Sciatic nerve (tissue), 2 donors: ENCODE results near the gene NRIP2. TPM values are rescaled to one million over a fixed set of nuclear protein-coding genes. Genes with fewer than 3 reads are reported as not detected.

Source experiments
- ATAC-seq: fragments of 200-7000 bp; cut with Tn5 transposase; one replicate; pipeline ENCODE4 v1.9.1; 2020; ENCODE audit warnings: mild to moderate bottlenecking, moderate library complexity
- DNase-seq: peaks from one replicate; pipeline ENCODE4 v3.0.0-alpha.2; 2020; ENCODE audit warnings: low spot score
- intact Hi-C: fragments of 100-400 bp; cut with DNase I; formaldehyde crosslinking; loops from one replicate; pipeline ENCODE4 v1.14.2; 2022
- total RNA-seq: library from RNA; stranded (reverse); fragmentation: NEBNext Ultra II Directional; extraction: Animal tissue kit (Norgen Biotek cat#: 25700); gene quantifications from one replicate; pipeline ENCODE4 v1.2.1, GENCODE V29; 2021
- donor health status: DM: no; HTN: no; CAD: no.
- donor health status: DM: no; HTN: no; CAD: no.

The NRIP2 gene
- total RNA-seq, 1 donor from 2014 or later: 73.4 TPM

DNA sequence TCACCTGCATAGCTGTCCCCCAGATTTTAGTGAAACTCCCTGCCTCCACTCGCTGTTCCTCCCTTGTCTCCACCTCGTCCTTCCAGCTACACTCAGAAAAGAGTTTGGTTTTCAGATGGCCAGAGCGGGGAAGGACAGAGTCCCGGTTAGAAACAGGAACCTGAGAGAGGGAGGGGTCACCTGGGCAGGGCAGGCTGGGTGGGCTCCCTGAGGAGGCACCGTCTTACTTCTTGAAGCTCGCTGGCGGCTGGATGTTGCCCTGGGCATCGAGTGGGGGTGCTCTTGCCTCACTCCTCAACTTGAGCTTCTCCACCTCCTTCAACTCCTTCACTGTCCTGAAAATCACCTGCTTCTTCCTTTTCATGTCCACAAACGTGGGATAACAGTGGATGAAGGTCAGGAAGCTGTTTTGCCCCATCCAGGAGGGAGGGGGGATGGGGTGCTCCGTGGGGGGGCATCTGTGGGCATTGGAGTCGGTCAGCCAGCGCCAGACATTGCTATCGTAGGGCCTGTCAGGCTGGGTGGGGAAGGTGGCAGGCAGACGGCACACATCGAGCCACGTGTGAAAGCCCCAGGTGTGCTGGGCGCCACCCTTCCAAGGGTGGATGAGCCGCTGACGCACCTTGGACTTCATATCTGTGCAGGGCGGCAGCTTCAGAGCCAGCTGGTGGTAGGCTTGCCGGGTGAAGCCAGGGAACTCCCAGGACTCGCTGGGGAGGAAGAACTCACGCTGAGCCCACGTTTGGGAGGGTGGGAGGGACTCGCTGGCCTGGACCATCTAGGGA lies 20.0 kb upstream of the NRIP2 start:
- intact Hi-C loops: loop anchor here (10.0 kb wide), 1 partner anchor 180 kb away; no protein-coding TSS in a partner anchor
- DNase-seq: no peak
- ATAC-seq: no peak

DNA sequence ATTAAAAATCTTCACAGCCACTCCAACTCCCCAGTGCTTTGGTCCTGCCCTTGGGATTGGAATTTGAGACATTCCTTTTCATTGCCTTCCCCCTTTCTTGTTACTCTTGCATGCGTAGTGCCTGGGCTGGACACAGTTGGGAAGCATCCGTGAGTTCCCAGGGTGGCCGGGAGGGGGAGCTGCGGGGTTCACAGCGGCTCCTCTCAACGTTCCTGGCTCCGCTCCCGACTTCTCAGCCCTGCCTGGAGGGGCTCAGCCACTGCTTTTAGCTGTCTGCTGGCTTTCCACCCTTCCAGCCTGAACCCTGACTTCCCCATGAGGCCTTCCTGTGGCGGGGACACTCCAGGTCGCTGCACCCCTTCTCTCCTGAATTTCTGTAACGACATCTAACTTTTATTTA lies 18.8 kb upstream of the NRIP2 start:
- peak; percentile 84 for ATAC-seq
- peak; percentile 91 for DNase-seq
- intact Hi-C loops: loop anchor here (10.0 kb wide), 1 partner anchor 181 kb away; no protein-coding TSS in a partner anchor

DNA sequence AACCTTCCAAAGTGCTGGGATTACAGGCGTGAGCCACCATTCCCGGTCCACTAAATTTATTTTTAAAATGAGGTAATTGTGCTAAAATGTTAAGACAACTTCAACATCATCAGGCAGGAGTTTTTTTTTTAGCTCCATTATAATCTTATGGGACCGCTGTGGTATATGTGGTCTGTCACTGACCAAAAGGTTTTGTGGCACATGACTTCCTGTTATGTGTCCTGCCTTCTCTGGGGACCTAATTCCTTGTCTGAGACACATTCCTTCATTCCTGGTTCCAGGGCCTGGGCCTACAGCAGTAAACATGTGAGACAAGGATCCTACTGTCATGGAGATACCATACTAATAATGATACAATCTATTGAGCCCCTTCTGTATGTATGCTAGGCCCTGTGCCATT lies 17.1 kb upstream of the NRIP2 start:
- intact Hi-C loops: loop anchor here (10.0 kb wide), 1 partner anchor 183 kb away; no protein-coding TSS in a partner anchor
- DNase-seq (no peak), ATAC-seq (no peak)

DNA sequence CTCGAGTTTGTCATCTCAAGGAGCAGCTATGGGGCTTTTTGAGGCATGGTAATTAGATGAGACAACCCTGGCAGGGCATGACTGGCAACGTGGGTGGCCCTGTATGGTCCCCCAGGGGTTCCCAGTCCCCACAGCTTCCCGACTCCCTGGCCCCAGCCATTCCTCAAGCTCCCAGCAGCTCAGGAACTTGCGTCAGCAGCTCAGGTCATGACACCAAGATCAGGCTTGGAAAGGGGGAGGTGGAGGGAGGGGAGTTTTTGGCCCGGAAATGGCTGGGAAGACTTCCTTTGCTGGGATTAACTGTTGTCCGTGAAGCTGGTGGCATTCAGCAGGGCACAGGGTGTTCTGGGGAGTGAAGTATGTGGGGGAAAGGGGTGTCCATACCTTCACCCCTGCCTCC lies 10.4 kb upstream of the NRIP2 start:
- ATAC-seq (peak; percentile 74), DNase-seq (no peak)
- intact Hi-C loops: no loop called here

DNA sequence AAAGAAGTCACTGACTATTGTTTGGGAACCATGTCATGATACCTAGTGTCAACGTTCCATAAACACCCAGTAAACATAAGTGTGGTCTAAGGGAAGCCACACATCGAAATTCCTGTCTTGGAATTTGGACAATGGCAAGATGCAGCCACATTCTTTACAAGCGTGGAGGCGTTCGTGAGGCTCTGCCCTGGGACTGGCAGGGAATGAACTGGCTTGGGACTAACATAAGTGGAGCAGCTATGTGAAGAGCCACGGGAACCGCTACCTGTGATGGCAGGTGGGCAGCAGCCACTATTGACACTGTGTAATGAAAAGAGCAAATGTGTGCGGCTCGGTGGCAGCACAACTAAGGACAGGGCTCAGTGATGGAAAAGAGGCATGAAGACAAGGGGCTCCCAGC lies 10.0 kb upstream of the NRIP2 start:
- intact Hi-C loops: no loop called here
- no peak for ATAC-seq
- no peak for DNase-seq

DNA sequence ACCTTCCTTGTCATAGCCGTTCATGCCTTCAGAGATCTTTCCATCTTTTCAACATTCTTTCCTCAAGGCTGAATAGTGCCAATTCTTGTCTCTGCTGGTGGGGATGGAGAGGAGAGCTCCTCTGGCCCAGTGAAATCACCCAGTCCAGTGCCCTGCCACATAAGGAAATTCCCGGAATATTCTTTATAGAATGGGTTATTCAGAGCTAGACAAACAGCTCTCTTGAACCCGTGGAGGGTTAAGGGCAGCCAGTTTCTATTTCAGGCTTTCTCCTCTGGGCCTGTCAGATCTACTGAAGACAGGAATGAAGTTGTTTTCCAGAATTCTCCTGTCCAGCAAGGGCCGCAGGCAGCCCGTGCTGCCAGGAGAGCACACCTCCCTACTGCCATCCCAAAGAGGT lies 8.1 kb upstream of the NRIP2 start:
- ATAC-seq (peak; percentile 65), DNase-seq (no peak)
- intact Hi-C loops: no loop called here

DNA sequence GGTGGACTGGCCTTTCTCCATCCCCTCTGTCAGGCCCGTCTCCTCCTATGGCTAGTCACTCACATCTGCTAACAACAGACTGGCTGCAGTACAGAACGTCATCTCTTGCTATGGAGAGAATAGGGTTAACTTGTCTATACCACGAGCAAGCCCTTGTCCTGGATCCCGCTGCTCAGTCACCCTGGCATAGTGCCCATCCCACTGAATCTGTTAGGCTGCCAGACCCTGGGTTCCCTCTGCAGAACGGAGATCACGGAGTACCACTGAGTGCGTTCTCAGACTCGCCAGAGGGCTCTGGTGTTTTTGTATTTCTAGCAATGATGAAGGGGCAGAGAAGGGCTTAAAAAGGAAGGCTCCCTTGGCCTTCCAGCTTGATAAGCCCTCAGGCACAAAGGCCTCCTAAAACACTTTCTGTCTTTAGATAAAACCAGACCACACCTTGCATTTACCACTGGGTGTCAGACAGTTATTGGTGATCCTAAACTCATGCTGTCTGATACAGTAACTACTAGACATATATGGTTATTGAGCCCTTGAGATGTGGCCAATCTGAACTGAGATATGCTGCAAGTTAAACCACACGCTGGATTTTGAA lies 6.3 kb upstream of the NRIP2 start:
- intact Hi-C loops: no loop called here
- no peak for DNase-seq
- no peak for ATAC-seq

DNA sequence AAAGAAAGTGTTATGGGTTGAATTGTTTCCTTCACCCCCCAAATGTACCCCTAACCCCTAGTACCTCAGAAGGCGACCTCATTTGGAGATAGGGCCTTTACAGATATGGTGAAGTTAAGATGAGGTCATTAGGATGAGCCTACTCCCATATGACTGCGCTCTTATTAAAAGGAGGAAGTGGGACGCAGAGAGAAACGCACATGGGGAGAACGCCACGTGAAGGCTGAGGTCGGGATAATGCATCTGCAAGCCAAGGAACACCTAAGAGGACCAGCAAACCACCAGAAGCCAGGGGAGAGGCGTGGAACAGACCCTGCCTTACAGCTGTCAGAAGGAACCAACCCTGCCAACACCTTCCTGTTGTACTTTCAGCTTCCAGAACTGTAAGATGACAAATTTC lies 1.7 kb upstream of the NRIP2 start:
- no peak for ATAC-seq
- no peak for DNase-seq

DNA sequence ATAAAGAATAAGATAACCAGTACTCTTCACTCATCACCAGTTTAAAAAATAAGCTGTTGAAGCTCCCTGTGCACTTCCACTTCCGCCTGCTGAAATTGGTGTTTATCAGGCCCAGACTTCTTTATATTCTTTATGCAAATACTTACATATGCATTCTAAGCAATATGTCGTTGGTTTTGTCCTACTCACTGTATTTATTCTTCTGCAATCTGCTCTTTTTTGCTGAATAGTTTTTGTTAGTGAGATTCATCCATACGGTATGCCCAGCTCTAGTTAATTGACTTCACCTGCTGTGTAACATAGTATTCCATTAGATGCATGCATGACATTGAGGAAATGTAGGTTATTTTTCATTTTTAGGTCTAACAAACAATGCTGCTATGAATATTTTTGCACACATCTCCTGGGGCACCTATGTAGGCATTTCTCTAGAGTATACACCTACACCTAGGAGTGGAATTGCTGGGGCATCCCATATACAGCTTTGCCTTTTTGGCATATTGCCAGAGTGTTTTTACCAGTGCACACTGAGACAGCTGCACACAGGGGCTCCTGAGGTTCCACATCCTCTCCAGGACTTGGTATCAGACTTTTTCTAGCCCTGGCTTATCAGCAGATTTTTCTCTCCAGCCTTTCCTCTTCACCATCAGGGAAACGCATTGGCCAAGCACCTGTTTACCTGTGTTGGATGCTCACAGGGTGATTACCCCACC lies 1.0 kb upstream of the NRIP2 start:
- ATAC-seq (no peak), DNase-seq (no peak)
- intact Hi-C loops: no loop called here

More for the DNA sequence above, 1.7 kb upstream of the NRIP2 start:
- intact Hi-C loops: no loop called here

DNA sequence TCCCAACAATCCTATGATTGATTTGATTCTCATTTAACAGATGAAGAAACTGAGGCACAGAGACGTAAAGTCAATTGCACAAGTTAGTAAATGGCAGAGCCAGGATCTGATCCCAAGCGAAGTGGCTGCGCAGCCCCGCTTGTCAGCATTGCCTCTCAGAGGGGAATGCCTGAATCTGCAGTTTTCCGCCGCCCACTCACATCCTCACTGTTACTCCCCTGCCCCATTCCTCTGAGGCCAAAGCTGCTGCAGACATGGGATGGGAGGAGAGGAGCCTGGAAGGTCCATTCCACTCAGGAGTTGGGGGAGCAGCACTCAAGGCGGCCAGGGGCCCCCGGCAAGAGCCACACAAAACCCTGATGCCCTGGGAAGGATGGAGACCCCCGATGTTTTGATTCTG lies 1.0 kb downstream of the NRIP2 start:
- DNase-seq: peak; percentile 78
- intact Hi-C loops: no loop called here

DNA sequence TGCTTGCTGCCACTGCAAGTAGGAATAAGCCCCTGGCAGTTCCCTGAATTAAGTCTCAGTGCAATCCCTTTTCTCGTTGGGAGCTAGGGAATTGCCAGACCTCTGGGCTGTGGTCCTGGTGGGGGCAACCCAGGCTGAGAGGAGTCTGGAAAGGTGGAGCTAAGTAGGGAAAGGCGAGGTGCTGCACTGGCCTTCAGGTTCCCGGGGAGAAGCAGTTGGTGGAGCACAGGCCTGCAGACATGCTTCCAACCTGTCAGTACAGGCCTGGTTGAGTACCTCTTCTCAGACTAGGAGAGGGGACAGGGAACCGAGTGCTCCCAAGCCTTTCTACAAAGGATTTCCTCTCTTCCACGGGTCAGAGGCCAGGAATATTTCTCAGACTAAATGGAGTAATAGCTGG lies 1.5 kb downstream of the NRIP2 start:
- no peak for ATAC-seq
- no peak for DNase-seq
- intact Hi-C loops: no loop called here

More for the DNA sequence above, 1.0 kb downstream of the NRIP2 start:
- ATAC-seq: peak; percentile 65

DNA sequence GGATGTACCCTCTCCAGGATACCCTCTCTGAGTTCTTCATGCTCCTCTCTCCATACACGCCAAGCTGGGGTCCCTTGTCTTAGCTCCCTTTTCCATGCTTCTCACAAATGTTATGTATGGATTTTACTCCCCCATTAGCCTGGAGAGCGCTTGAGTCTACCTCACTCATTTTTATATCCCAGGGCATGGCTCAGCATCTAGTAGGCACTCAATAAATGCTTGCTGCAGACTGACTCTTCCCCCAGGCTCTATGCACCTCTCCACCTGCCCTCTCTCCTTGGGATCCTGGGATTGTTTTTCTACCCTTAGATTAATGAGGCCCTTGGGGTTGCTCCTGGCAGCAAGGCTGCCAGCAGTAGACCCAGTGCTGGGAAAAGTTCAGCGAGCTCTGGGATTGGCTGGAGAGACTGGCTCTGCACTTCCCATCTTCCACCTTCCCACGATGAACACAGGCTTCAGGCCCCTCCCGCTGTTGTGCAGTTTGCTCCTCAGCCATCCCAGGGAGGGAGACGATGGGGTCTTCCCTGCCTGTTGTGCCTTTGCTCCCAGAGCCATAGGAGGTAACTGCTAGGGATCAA lies 2.2 kb downstream of the NRIP2 start:
- intact Hi-C loops: no loop called here
- ATAC-seq (no peak), DNase-seq (no peak)

DNA sequence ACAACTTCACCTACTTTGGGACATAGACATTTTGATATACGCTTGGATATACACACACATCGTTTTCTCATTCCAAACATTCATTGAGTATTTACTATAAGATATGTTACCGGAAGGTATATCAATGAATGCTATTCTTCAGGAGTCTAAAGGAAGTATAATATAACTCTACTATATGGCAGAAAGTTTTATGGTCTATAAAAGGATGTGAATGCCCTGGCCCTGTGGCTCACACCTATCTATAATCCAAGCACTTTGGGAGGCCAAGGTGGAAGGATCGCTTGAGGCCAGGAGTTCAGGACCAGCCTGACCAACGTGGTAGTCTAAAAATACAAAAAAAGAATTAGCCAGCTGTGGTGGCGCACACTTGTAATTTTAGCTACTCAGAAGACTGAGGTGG lies 5.6 kb downstream of the NRIP2 start:
- DNase-seq (no peak), ATAC-seq (no peak)
- intact Hi-C loops: no loop called here

DNA sequence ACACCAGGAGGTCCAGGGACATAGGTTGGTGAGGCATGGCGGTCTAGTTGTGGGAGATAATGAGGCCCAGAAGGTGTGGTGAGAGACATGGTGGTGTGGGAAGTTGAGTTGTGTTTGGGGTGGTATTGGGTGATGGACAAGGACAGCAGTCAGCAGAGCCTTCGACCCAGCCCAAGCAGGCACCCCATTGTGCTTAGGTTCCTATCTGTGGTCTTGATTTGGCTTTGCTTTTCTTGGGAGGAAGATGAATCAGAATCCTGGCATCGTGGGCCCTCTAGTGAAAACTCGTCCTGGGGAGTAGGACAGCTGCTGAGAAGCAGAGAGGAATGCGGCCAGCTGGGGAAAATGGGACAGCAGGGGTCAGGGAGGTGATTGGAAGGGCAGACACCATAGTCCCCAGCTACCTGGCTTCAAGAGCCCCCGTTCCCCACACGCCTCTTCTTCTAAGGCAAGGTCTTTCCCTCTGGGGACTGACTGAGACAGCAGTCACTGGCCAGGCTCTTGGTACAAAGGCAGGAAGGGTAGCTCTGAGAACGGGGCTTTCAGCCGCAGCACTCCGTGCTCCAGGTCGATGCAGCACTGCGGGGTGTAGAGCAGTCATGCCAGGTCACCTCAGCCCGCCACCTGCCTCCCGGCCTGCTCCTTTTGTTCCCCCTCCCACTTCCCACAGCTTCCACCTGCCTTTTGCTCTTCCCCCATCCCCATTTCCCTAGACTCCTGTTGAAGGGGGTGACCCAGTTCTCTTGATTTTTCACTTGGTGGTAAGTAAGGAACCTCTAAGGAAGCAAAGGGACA lies 7.9 kb downstream of the NRIP2 start:
- intact Hi-C loops: no loop called here
- DNase-seq (no peak), ATAC-seq (no peak)

DNA sequence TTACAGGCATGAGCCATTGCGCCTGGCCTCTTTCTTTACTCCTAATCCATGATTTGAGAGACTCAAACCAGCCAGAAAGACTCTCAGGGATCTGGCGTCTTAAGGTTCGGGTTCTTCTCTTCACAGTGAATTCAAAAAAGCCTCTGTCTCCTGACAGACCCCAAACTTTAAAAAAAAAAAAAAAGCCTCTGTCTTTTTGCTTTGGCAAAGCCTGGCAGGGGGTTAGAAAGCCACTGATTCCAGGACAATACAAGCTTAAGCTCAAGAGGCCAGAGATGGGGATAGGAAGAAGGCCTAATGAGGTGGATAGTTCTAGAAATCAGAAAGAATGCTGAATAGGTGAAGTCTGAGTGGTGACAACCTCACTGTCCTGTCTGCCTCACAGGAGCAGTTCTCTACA lies 8.8 kb downstream of the NRIP2 start:
- intact Hi-C loops: no loop called here
- DNase-seq (no peak), ATAC-seq (no peak)

DNA sequence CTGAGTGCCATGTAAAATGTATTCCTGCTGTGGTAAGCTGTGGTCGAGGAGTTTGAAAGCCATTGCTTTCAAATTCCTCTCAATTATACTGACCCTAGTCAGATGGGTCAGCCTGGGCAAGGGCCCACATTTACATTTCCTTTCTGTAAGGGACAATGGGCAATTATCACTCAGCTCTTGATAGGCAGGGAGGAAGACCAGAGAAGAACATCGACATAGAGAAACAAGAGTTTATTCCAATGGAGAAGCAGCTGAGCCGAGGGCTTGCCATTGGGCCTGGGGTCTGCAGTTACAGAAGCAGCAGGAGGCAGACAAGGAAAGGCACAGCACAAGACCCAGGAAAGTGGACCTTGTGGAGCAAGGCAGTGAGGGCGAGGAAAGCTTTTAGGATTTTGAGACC lies 9.7 kb downstream of the NRIP2 start:
- ATAC-seq: no peak

DNA sequence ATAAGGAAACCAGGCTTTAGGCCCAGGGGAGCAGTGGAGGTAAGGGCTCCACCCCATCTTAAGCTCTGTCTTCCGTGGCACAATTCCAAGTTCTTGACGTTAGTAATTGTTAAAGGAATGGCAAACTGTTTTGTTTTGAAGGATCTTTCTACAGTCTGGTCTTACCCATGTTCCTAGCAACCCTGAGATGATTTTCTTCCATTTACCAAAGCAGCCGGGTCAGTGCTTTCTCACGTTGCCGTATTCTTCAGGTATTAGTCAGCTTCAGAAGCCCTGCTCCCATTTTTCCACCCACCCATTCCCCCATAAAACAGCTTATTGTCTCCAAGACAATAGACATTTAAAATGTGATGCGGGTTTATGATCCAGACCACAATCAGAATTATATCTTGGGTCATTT lies 10.3 kb downstream of the NRIP2 start:
- ATAC-seq: no peak
- no peak for DNase-seq
- intact Hi-C loops: no loop called here

More for the DNA sequence above, 9.7 kb downstream of the NRIP2 start:
- DNase-seq: no peak
- intact Hi-C loops: no loop called here

DNA sequence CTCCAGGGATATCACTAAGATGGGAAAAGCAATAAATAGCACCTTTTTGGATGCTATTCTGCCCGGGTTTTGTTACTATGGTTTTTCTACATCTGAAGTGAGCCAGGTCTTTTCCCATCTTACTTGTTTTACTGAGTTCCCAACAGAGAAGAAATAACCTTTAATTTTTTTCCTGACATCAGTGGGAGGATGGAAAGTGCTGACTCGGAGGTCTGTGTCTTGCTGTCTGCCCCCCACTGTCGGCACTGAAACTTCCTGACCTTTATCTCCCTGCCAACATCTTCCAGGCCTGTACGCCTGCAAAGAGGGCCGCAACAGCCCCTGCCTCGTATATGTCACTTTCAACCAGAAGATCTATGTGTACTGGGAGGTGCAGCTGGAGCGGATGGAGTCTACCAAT lies 11.4 kb downstream of the NRIP2 start:
- intact Hi-C loops: no loop called here
- no peak for DNase-seq
- ATAC-seq: no peak

DNA sequence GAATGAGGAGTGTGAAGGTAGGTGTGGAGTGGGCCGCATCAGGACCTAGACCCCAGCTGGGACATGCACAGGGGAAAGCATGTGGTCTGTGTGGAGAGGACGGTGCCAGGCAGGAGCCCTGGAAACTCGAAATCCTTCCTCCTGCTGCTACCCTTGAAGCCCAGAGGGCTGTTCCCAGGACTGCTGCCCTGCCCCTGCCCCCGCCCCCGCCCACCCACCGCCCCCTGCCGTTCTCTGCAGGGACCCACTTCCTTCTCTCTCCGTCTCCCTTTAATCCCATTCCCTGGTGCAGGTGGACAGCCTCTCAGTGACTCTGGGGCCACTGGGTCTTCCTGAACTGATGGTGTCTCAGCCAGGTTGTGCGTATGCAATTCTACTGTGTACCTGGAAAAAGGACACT lies 14.4 kb downstream of the NRIP2 start:
- intact Hi-C loops: no loop called here
- ATAC-seq (no peak), DNase-seq (no peak)
